Medulla oblongata (tissue), 1 donor: Measurements from ENCODE around the gene ITGA8.
"Not testable (repeated sequence)": the region's sequence is repeated elsewhere in the genome, so short reads cannot be mapped to it uniquely, and the experiment has no call there.

ENCODE experiments used
- DNase-seq: peaks from one replicate; pipeline ENCODE4 v3.0.0-alpha.2; 2015; ENCODE audit errors: extremely low spot score

Gene ITGA8

GRCh38 chr10:15550950-15551349, 168.8 kb downstream of the ITGA8 start:
- DNase-seq, result no peak

GRCh38 chr10:15548331-15548730, 171.4 kb downstream of the ITGA8 start:
- no peak for DNase-seq

GRCh38 chr10:15546606-15547005, 173.1 kb downstream of the ITGA8 start:
- no peak for DNase-seq

GRCh38 chr10:15545884-15546283, 173.8 kb downstream of the ITGA8 start:
- DNase-seq, result no peak

- DNase-seq, result no peak
Measured at GRCh38 chr10:15545266-15545665, 174.5 kb downstream of the ITGA8 start.

- no peak for DNase-seq
Measured at GRCh38 chr10:15543994-15544393, 175.7 kb downstream of the ITGA8 start.

GRCh38 chr10:15542817-15543216, 176.9 kb downstream of the ITGA8 start:
- no peak for DNase-seq

- DNase-seq, result no peak
Measured at GRCh38 chr10:15541376-15541775, 178.3 kb downstream of the ITGA8 start.

GRCh38 chr10:15540727-15541126, 179.0 kb downstream of the ITGA8 start:
- no peak for DNase-seq

- no peak for DNase-seq
Measured at GRCh38 chr10:15539262-15539661, 180.5 kb downstream of the ITGA8 start.

- DNase-seq, result not testable (repeated sequence)
Measured at GRCh38 chr10:15534928-15535538, 184.7 kb downstream of the ITGA8 start.

GRCh38 chr10:15531927-15532722, 187.6 kb downstream of the ITGA8 start:
- no peak for DNase-seq

GRCh38 chr10:15528859-15529239, 190.9 kb downstream of the ITGA8 start:
- DNase-seq, result no peak

GRCh38 chr10:15526754-15527153, 193.0 kb downstream of the ITGA8 start:
- DNase-seq, result no peak

GRCh38 chr10:15521328-15521903, 198.3 kb downstream of the ITGA8 start:
- DNase-seq, result no peak

GRCh38 chr10:15518250-15518649, 201.5 kb downstream of the ITGA8 start:
- DNase-seq, result no peak

- no peak for DNase-seq
Measured at GRCh38 chr10:15516256-15517085, 203.3 kb downstream of the ITGA8 start.

- peak; percentile 78 for DNase-seq
Measured at GRCh38 chr10:15515202-15515601, 204.5 kb downstream of the ITGA8 start.

GRCh38 chr10:15510963-15511362, 208.8 kb downstream of the ITGA8 start:
- DNase-seq, result no peak

- DNase-seq, result no peak
Measured at GRCh38 chr10:15505329-15505728, 214.4 kb downstream of the ITGA8 start.

- DNase-seq, result no peak
Measured at GRCh38 chr10:15504101-15504840, 215.5 kb downstream of the ITGA8 start.
